ENCODE results near the gene PSMB7.

DNA sequence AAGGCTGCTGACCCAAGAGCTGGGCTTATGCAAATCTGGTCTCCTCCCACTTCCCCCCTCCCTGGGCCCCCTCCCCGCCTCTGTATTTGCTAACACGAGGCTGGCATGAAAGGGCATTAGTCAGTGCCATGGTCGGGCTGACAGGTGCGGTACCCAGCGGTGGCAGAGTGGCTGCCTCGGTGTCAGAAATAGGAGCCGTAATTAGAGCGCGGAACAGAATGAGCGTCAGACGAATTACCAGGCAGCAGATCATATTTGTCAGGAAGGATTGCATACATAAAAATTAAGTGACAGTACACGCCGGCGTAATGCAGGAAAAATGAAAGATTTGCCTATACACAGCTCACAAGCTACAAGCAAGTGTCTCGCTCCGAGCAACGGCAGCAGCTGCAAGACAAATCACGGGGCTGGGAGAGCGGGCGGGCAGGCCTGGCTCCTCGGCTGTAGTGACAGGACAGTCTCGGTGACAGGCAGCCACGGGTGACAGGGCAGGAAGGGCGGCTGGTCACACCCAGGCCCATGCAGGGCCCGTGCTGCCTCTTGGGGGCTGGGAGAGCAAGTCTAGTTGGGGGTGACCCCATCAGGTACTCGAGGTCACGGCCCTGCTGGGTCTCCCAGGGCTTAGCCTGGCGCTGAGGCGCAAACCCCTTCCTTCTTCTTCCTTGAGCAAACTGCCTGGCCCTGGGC lies 85.1 kb downstream of the PSMB7 start:
- TF ChIP-seq, protein P1, sequence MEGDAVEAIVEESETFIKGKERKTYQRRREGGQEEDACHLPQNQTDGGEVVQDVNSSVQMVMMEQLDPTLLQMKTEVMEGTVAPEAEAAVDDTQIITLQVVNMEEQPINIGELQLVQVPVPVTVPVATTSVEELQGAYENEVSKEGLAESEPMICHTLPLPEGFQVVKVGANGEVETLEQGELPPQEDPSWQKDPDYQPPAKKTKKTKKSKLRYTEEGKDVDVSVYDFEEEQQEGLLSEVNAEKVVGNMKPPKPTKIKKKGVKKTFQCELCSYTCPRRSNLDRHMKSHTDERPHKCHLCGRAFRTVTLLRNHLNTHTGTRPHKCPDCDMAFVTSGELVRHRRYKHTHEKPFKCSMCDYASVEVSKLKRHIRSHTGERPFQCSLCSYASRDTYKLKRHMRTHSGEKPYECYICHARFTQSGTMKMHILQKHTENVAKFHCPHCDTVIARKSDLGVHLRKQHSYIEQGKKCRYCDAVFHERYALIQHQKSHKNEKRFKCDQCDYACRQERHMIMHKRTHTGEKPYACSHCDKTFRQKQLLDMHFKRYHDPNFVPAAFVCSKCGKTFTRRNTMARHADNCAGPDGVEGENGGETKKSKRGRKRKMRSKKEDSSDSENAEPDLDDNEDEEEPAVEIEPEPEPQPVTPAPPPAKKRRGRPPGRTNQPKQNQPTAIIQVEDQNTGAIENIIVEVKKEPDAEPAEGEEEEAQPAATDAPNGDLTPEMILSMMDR (IDR thresholded peaks at IDR 0.05) = no peak
- no peak for TF ChIP-seq POLR2A (IDR thresholded peaks at IDR 0.05)
- TF ChIP-seq POLR2AphosphoS5 (IDR thresholded peaks at IDR 0.05) = no peak
